KOPT-K1 (cell line): ENCODE results near the gene VPS37B.
"Not testable (repeated sequence)": the region's sequence is repeated elsewhere in the genome, so short reads cannot be mapped to it uniquely, and the experiment has no call there.

Experiments used
- H3K27ac ChIP-seq: fragments of 200-600 bp; sonication (generic); 2 replicates; pipeline ENCODE4 v1.5.1; 2016; ENCODE audit warnings: antibody characterized with exemption, mild to moderate bottlenecking, low read depth, low read length; ENCODE audit not compliant: poor library complexity, severe bottlenecking
- H3K36me3 ChIP-seq: fragments of 200-600 bp; sonication (generic); 2 replicates; pipeline ENCODE4 v1.5.1; 2017; ENCODE audit warnings: antibody characterized with exemption, mild to moderate bottlenecking, low read length, moderate library complexity; ENCODE audit not compliant: insufficient read depth
- H3K9me3 ChIP-seq: fragments of 200-600 bp; sonication (generic); 2 replicates; pipeline ENCODE4 v1.5.1; 2017; ENCODE audit warnings: antibody characterized with exemption, low read length, mild to moderate bottlenecking; ENCODE audit not compliant: insufficient read depth, poor library complexity, severe bottlenecking

The VPS37B gene, protein sequence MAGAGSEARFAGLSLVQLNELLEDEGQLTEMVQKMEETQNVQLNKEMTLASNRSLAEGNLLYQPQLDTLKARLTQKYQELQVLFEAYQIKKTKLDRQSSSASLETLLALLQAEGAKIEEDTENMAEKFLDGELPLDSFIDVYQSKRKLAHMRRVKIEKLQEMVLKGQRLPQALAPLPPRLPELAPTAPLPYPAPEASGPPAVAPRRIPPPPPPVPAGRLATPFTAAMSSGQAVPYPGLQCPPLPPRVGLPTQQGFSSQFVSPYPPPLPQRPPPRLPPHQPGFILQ

DNA sequence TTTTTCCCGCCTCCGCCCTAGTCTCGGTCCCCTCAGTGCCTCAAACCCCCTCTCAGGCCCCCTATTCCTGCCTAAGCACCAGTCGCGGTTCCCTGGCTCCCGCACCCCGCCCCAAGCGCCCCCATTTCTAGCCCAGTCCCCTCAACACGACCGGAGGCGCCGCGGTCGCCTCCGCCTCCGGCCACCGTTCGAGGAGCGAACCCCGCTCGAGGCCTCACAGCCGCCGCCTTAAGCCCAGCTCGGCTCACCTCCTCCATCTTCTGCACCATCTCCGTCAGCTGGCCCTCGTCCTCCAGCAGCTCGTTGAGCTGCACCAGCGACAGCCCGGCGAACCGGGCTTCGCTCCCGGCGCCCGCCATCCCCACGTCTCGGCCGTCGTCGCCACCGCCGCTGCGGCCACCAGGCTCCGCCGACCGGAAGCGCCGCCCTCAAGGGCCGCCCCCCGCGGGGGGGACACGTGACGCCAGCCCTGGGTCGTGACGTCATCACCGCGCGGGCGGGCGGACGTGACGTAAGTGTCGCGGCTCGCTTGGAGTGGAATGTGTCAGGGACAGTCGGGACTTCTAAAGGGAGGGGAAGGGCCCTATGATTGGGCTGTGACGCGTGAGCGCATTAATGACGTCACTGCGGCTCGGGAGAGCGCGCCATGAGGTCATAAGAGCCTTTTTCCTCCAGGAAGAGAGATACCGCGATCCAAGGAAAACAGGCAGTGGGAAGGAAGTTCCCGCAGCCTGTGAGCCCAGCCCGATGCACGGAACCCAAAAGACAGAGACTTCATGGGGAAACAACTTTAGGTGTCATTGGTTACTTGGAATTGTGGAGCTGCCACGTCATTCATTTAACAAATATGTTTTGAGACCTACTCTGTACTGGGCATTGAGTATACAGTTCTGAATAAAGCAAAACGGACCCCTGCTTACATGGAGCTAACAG, at the start of gene VPS37B:
TSS of gene VPS37B (minus strand) at position 421 of the 933 bp plus-strand sequence. CDS start at position 359, 62 bp downstream.
- H3K36me3 ChIP-seq, result peaks cover 6% of the 10 kb centered on the region; the same call in 1 of the 2 replicates
- peak within 1 kb of the TSS; percentile 87 for H3K27ac ChIP-seq
- no peaks in the 10 kb centered on the region for H3K9me3 ChIP-seq

DNA sequence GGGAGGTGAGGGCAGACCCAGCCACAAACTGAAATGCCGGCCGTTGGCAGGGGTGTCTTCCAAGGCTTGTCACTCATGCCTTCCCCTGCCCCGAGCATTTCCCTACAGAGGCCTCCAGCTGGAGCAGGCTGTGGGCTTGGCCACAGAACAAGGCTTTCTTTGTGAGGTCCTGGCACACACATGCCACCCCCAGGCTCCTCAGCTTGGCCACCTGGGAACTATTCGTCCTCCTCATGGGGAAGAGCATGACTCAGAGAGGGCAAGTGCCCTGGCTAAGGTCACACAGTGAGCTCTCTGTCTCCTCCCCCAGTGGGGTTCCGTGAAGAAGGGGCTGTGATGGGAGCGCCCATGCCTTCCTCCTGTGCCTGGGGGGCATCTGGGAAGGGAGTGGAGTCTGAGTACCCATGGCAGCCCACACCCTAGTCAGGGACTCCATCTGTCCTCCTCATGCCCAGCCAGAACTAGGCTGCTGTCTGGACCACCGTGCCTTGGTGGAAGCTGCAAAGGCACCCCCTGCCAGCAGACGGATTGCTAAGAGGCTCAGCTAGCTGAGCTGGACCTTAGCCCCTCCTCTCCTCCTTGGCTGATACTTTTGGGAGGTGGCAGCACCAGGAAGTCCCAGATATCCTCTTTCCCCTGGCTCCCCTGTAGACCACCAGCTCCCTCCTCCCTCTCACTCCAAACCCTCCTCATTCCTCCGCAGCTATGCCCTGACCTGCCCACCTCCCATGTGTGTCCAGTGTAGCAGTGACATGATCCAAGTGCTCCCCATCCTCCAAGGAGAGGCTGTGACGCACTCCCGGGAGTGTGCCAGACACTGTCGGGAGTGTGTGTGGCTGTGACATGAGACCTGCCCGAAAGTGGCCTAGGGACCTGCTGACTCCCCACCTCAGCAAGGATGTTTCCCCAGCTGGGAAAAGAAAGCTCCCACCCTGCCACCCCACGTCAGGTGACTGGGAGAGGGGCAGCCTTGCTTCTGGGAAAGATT, 49.0 kb upstream of the VPS37B start:
- Histone ChIP-seq H3K9me3 (no peaks in the 10 kb centered on the region), H3K36me3 (no peaks in the 10 kb centered on the region), H3K27ac (no peak overlapping the region)

DNA sequence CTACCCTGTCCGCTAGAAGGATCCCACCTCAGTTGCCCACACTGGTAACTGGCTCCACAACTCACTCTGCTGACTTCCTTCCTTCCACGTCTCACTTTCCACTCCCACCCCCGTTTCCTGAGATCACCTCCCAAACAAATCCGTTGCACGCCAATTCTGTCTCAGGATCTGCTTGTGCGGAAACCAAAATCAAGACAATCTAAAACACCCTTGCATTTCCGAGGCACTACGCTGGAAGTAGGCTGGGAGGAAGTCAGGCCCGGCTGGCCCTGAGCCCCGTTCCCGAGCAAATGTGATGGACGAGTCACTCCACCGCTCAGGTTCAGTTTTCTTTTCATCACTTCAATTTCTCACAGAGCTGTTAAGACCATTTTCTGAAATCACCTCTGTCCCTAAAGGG, 47.3 kb upstream of the VPS37B start:
- Histone ChIP-seq H3K9me3 (no peaks in the 10 kb centered on the region), H3K27ac (no peak overlapping the region), H3K36me3 (no peaks in the 10 kb centered on the region)

DNA sequence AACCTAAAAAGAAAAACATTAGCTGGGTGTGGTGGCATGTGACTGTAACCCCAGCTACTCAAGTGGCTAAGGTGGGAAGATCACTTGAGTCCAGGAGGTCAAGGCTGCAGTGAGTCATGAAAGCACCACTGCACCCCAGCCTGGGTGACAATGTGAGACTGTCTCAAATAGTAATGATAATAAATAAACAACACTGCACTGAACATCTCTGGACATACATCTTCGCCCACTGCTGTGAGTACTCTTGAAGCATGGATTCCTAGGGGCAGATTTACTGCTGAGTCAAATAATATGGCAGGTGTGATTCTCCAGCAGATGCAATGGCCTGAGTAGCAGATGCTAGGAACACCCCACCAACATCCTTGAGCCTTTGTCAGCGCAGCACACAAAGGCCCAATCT, 46.7 kb upstream of the VPS37B start:
- H3K27ac ChIP-seq, result no peak overlapping the region
- H3K9me3 ChIP-seq, result no peaks in the 10 kb centered on the region
- H3K36me3 ChIP-seq, result no peaks in the 10 kb centered on the region

GRCh38 chr12:122941351-122941750, 45.4 kb upstream of the VPS37B start:
- not testable (repeated sequence) for H3K9me3 ChIP-seq, H3K27ac ChIP-seq, H3K36me3 ChIP-seq

- no peak overlapping the region for H3K27ac ChIP-seq
These were observed 43.2 kb upstream of the VPS37B start for GRCh38 chr12:122939125-122939524.

DNA sequence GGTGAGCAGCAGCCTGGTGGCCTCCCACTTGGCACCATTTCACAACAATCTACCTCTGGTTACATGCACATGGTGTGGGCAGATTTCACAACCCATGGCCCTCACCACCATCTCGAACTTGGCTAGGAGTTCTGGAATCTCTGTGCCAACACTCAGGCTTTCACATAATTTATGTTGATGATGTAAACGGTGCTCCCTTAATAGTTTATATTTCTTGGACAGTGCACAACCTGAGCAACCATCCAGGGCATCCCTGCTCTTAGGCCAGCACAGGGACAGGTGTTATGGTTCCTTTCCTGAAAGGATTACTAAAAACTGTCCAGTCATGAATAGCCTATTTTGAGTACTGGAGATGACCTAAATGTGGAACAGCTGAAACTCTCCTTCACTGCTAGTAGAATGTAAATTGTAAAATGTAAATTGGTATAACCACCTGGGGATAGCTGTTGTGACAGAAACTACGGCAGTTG, 41.7 kb upstream of the VPS37B start:
- H3K27ac ChIP-seq, result no peak overlapping the region
- H3K36me3 ChIP-seq, result no peaks in the 10 kb centered on the region
- H3K9me3 ChIP-seq, result no peaks in the 10 kb centered on the region

More at GRCh38 chr12:122939125-122939524, 43.2 kb upstream of the VPS37B start:
- Histone ChIP-seq H3K9me3 (no peaks in the 10 kb centered on the region), H3K36me3 (no peaks in the 10 kb centered on the region)

GRCh38 chr12:122935318-122935717, 39.4 kb upstream of the VPS37B start:
- H3K36me3 ChIP-seq, result no peaks in the 10 kb centered on the region
- H3K9me3 ChIP-seq, result no peaks in the 10 kb centered on the region
- no peak overlapping the region for H3K27ac ChIP-seq

GRCh38 chr12:122934722-122935121, 38.8 kb upstream of the VPS37B start:
- Histone ChIP-seq H3K36me3 (no peaks in the 10 kb centered on the region), H3K9me3 (no peaks in the 10 kb centered on the region), H3K27ac (no peak overlapping the region)

- H3K9me3 ChIP-seq, result no peaks in the 10 kb centered on the region
- H3K36me3 ChIP-seq, result no peaks in the 10 kb centered on the region
- H3K27ac ChIP-seq, result no peak overlapping the region
These were observed 36.3 kb upstream of the VPS37B start for GRCh38 chr12:122932207-122932606.

DNA sequence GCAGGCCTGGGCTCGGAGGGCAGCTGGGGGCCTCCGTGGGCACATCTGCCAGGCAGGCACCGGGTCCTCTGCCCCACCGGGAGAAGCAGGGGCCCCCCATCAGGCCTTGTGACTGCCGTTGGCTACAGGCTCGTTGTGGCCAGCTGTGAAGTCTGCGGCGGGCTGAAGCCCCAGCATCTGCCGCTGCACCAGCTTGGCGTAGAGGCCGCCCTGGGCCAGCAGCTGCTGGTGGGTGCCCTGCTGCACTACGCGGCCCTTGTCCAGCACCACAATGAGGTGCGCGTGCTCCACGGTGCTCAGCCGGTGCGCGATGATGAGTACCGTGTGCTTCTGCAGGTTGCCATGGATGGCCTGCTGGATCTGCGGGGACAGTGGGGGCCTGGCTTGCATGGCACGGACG, 33.9 kb upstream of the VPS37B start:
- Histone ChIP-seq H3K9me3 (no peaks in the 10 kb centered on the region), H3K36me3 (no peaks in the 10 kb centered on the region), H3K27ac (no peak overlapping the region)

DNA sequence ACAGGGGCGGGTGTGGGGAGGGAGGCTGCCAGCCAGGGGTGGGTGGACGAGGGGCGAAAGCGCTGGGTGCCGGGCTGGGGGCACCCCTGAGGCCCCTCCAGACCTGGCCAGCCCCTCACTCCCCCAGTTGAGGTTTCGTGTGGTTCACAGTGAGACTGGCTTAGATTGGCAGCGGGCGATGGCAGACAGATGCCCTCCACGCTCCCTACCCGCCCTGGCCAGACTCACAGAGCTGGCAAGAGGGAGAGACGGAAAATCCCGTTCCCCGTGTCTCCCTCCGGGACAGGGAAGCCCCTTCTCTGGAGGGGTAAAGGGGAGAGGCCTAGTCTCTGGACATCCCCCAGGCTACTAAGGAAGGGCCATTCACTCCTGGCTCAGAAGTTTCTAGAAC, 33.2 kb upstream of the VPS37B start:
- H3K36me3 ChIP-seq, result no peaks in the 10 kb centered on the region
- no peaks in the 10 kb centered on the region for H3K9me3 ChIP-seq
- H3K27ac ChIP-seq, result no peak overlapping the region

- no peaks in the 10 kb centered on the region for H3K9me3 ChIP-seq
- no peaks in the 10 kb centered on the region for H3K36me3 ChIP-seq
- no peak overlapping the region for H3K27ac ChIP-seq
These were observed 32.7 kb upstream of the VPS37B start for GRCh38 chr12:122928404-122929147.

DNA sequence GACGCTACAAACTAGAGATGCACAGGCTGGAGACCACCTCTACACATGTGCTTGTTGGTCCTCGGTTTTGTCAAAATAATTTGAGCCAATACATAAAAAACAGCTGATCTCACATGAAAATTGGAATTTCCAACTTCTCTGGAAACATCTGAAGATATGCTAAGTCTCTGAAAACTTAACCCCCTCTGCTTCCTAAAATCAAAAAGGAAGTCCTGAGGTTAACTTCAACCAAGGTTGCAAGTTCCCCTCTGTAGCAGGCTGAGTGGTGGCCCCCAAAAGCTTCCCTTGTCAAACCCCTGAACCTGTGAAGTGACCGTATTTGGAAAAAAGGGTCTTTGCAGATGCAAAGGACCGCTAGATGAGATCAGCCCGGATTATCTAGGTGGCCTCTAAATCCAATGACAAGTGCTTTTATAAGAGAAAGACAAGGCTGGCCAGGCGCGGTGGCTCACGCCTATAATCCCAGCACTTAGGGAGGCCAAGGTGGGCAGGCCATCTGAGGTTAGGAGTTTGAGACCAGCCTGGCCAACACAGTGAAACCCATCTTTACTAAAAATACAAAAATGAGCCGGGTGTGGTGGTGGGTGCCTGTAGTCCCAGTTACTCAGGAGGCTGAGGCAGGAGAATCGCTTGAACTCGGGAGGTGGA, 32.0 kb upstream of the VPS37B start:
- no peak overlapping the region for H3K27ac ChIP-seq
- H3K36me3 ChIP-seq, result no peaks in the 10 kb centered on the region
- no peaks in the 10 kb centered on the region for H3K9me3 ChIP-seq
